ENCODE data around the gene RIN3. TPM values are rescaled to one million over a fixed set of nuclear protein-coding genes. Genes with fewer than 3 reads are reported as not detected.

The RIN3 gene
- total RNA-seq, 1 donor from 2014 or later = 2.9 TPM

GRCh38 chr14:92555465-92556111 is 42.0 kb downstream of the RIN3 start:
- Histone ChIP-seq H3K36me3 (ENCODE audit: control insufficient read depth, insufficient read depth, low read length) (no peaks in the 10 kb centered on the region), H3K4me3 (ENCODE audit: low read depth, low read length) (no peak overlapping the region), H3K27me3 (ENCODE audit: control insufficient read depth, insufficient read depth, low read length) (no peaks in the 10 kb centered on the region)
- FAIRE-seq = no peak
- no peak for DNase-seq (ENCODE audit: low read depth)
- no peak for TF ChIP-seq CTCF (IDR thresholded peaks at IDR 0.05; ENCODE audit: insufficient read depth, low read length, severe bottlenecking)

- H3K27me3 ChIP-seq (ENCODE audit: control insufficient read depth, insufficient read depth, low read length) = no peaks in the 10 kb centered on the region
- DNase-seq (ENCODE audit: low read depth) (peak; percentile 17), FAIRE-seq (no peak)
- H3K36me3 ChIP-seq (ENCODE audit: control insufficient read depth, insufficient read depth, low read length) = no peaks in the 10 kb centered on the region
- TF ChIP-seq CTCF (IDR thresholded peaks at IDR 0.05; ENCODE audit: insufficient read depth, low read length, severe bottlenecking) = no peak
- no peak overlapping the region for H3K4me3 ChIP-seq (ENCODE audit: low read depth, low read length)
These were observed 42.7 kb downstream of the RIN3 start for GRCh38 chr14:92556255-92556741.

- Histone ChIP-seq H3K4me3 (ENCODE audit: low read depth, low read length) (no peak overlapping the region), H3K27me3 (ENCODE audit: control insufficient read depth, insufficient read depth, low read length) (no peaks in the 10 kb centered on the region), H3K36me3 (ENCODE audit: control insufficient read depth, insufficient read depth, low read length) (no peaks in the 10 kb centered on the region)
- TF ChIP-seq CTCF (IDR thresholded peaks at IDR 0.05; ENCODE audit: insufficient read depth, low read length, severe bottlenecking) = no peak
- FAIRE-seq (no peak), DNase-seq (ENCODE audit: low read depth) (no peak)
These were observed 43.4 kb downstream of the RIN3 start for GRCh38 chr14:92556863-92557543.

GRCh38 chr14:92557544-92557912 is 43.9 kb downstream of the RIN3 start:
- Histone ChIP-seq H3K36me3 (ENCODE audit: control insufficient read depth, insufficient read depth, low read length) (no peaks in the 10 kb centered on the region), H3K27me3 (ENCODE audit: control insufficient read depth, insufficient read depth, low read length) (no peaks in the 10 kb centered on the region), H3K4me3 (ENCODE audit: low read depth, low read length) (no peak overlapping the region)
- DNase-seq (ENCODE audit: low read depth) (no peak), FAIRE-seq (no peak)
- no peak for TF ChIP-seq CTCF (IDR thresholded peaks at IDR 0.05; ENCODE audit: insufficient read depth, low read length, severe bottlenecking)

- DNase-seq (ENCODE audit: low read depth) (no peak), FAIRE-seq (no peak)
- Histone ChIP-seq H3K4me3 (ENCODE audit: low read depth, low read length) (no peak overlapping the region), H3K27me3 (ENCODE audit: control insufficient read depth, insufficient read depth, low read length) (no peaks in the 10 kb centered on the region), H3K36me3 (ENCODE audit: control insufficient read depth, insufficient read depth, low read length) (no peaks in the 10 kb centered on the region)
- TF ChIP-seq CTCF (IDR thresholded peaks at IDR 0.05; ENCODE audit: insufficient read depth, low read length, severe bottlenecking) = no peak
These were observed 44.7 kb downstream of the RIN3 start for GRCh38 chr14:92558319-92558718.
